ENCODE measurements around the gene FILIP1. TPM values are rescaled to one million over a fixed set of nuclear protein-coding genes. Genes with fewer than 3 reads are reported as not detected.

Gene FILIP1
- total RNA-seq, 2 donors from 2014 or later: 0.07 to 0.08 TPM

- no peaks in the 10 kb centered on the region for H3K36me3 Mint-ChIP-seq (ENCODE audit: low read depth)
- no peak overlapping the region for H3K4me3 Mint-ChIP-seq
- H3K27me3 Mint-ChIP-seq: peaks cover 19% of the 10 kb centered on the region
- H3K9me3 ChIP-seq (ENCODE audit: control insufficient read depth, low read length, poor library complexity, severe bottlenecking): no peaks in the 10 kb centered on the region
- peaks cover 2% of the 10 kb centered on the region for H3K4me1 Mint-ChIP-seq
- no peak for ATAC-seq
- no peak for DNase-seq
- no peak overlapping the region for H3K27ac Mint-ChIP-seq
Observed at GRCh38 chr6:75396005-75396800, 97.4 kb downstream of the FILIP1 start.

GRCh38 chr6:75393806-75394205 is 99.8 kb downstream of the FILIP1 start:
- DNase-seq: no peak
- H3K4me1 Mint-ChIP-seq: no peaks in the 10 kb centered on the region

GRCh38 chr6:75391276-75391675 is 102.3 kb downstream of the FILIP1 start:
- Mint-ChIP-seq H3K27ac (no peak overlapping the region), H3K4me1 (no peaks in the 10 kb centered on the region), H3K27me3 (peaks cover 9% of the 10 kb centered on the region), H3K36me3 (ENCODE audit: low read depth) (no peaks in the 10 kb centered on the region), H3K4me3 (no peak overlapping the region)
- DNase-seq: no peak
- ATAC-seq: no peak
- H3K9me3 ChIP-seq (ENCODE audit: control insufficient read depth, low read length, poor library complexity, severe bottlenecking): no peaks in the 10 kb centered on the region

More at GRCh38 chr6:75393806-75394205, 99.8 kb downstream of the FILIP1 start:
- H3K36me3 Mint-ChIP-seq (ENCODE audit: low read depth): no peaks in the 10 kb centered on the region
- ATAC-seq: no peak
- peaks cover 12% of the 10 kb centered on the region for H3K27me3 Mint-ChIP-seq
- no peak overlapping the region for H3K27ac Mint-ChIP-seq
- no peaks in the 10 kb centered on the region for H3K9me3 ChIP-seq (ENCODE audit: control insufficient read depth, low read length, poor library complexity, severe bottlenecking)
- no peak overlapping the region for H3K4me3 Mint-ChIP-seq

DNA sequence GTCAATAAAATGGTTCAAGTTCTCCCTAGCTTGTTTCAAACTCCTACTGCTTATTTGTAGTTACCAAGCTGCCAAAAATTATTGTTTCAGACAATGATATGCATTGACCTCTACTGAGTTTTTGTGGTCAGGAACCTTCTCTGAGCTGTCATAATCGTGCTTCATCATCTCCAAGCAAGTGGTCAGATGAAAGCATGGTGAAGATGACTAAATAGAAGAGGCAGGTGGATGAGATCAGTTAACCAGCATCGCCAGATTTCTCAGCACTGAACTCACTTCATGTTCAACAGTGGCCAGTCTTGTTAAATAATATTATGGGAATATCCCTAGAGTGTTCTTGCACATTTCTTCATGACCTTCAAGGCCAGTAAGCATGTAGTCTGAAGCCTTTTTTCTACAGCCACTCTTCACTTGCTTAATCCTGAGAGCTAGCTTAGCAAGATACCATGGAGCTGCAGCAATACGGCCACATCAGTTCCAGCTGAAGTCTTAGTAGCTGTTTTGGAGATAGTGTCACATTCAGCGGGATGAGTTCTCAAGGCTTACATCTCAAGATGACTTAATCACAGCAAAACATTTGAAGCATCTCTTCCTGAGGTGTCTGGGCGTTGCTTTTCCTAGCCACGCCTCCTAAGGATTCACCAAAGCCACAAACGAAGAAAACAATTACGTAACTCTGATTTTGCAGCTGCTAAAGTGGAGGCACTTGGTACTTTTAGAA is 107.4 kb downstream of the FILIP1 start:
- Mint-ChIP-seq H3K36me3 (ENCODE audit: low read depth) (no peaks in the 10 kb centered on the region), H3K4me1 (no peaks in the 10 kb centered on the region), H3K27ac (no peak overlapping the region), H3K4me3 (no peak overlapping the region), H3K27me3 (peaks cover 16% of the 10 kb centered on the region)
- no peaks in the 10 kb centered on the region for H3K9me3 ChIP-seq (ENCODE audit: control insufficient read depth, low read length, poor library complexity, severe bottlenecking)
- ATAC-seq (no peak), DNase-seq (no peak)

DNA sequence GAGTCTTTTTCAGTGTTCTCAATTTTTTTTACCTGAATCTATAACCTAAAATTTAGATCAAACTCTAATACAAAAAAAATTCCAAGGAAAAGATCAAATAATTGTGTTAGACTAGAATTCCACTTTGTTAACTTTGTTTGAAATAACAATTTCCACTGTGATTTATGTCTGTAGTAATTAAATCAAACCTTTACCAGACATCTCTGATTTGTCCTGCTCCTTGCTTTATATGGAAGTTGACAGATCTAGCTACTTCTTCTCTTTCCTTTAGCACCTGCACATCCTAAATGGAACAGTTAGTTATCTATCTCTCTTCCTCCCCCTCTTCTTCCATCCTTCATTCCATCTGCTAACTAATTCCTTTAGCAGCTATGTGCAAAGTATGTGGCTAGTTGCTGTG is 109.5 kb downstream of the FILIP1 start:
- no peak for ATAC-seq
- no peak overlapping the region for H3K4me3 Mint-ChIP-seq
- peaks cover 23% of the 10 kb centered on the region for H3K27me3 Mint-ChIP-seq
- no peaks in the 10 kb centered on the region for H3K4me1 Mint-ChIP-seq
- no peaks in the 10 kb centered on the region for H3K9me3 ChIP-seq (ENCODE audit: control insufficient read depth, low read length, poor library complexity, severe bottlenecking)
- no peak overlapping the region for H3K27ac Mint-ChIP-seq
- no peak for DNase-seq
- no peaks in the 10 kb centered on the region for H3K36me3 Mint-ChIP-seq (ENCODE audit: low read depth)

GRCh38 chr6:75382634-75382900 is 111.0 kb downstream of the FILIP1 start:
- no peaks in the 10 kb centered on the region for H3K9me3 ChIP-seq (ENCODE audit: control insufficient read depth, low read length, poor library complexity, severe bottlenecking)
- Mint-ChIP-seq H3K4me3 (no peak overlapping the region), H3K27me3 (peaks cover 25% of the 10 kb centered on the region), H3K27ac (no peak overlapping the region), H3K36me3 (ENCODE audit: low read depth) (no peaks in the 10 kb centered on the region), H3K4me1 (no peaks in the 10 kb centered on the region)
- no peak for ATAC-seq
- DNase-seq: no peak

DNA sequence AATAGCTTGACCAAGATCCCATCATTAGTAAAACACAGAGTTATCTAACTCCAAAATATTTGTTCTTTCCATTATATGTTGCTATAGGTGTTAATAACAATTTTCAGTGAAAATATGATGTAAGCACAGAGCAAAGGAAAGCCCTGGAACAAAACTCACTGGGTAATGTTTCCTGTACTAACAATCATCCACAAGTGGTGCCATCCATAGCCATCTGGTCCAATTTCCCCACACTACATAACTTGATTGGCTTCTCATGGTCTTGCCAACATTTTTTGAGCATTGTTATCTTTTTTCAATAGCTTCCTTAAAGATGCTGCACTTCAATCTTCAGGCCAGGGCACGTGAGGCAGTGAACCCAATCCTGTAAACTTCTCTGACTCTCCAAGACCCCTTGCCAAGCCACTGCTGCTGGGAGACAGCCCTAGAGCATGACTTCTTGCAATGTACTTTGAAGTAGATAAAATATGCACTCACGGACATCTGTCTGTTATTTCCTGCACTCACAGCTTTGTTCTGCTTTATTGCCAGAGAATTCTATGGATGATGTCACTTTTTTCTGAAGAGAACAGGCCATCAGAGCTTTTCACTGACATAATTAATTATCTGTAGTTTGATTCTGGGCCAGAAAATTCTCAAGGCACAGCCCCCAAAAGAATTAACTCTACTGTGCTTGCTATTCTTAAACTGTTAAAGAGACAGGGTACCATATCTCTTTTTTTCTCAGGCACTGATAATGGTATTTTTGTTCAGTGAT is 111.5 kb downstream of the FILIP1 start:
- Mint-ChIP-seq H3K36me3 (ENCODE audit: low read depth) (no peaks in the 10 kb centered on the region), H3K27me3 (peaks cover 28% of the 10 kb centered on the region), H3K4me3 (no peak overlapping the region), H3K27ac (no peak overlapping the region), H3K4me1 (no peaks in the 10 kb centered on the region)
- ATAC-seq (no peak), DNase-seq (no peak)
- H3K9me3 ChIP-seq (ENCODE audit: control insufficient read depth, low read length, poor library complexity, severe bottlenecking): no peaks in the 10 kb centered on the region

DNA sequence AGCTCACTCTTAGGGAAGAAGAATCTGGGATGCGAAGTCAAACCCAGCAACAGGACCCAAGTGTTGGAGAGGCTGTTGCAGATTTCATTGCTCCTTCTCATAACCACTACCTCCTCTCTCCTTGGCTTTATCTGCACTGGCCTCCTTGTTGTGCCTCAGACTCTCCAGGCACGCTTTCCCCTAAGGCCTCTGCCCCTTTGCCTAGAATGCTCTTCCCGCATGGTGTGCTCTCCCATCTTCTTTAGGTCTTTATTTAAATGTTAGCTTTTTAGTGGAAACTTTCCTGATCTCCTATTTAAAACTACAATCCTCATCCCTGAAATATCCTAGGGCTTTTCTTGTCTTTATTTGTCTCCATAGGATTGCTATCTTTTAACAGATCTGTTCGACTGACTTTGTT is 114.1 kb downstream of the FILIP1 start:
- no peak overlapping the region for H3K4me3 Mint-ChIP-seq
- H3K27me3 Mint-ChIP-seq: peaks cover 35% of the 10 kb centered on the region
- peaks cover 3% of the 10 kb centered on the region for H3K4me1 Mint-ChIP-seq
- no peak overlapping the region for H3K27ac Mint-ChIP-seq
- ATAC-seq (no peak), DNase-seq (no peak)
- no peaks in the 10 kb centered on the region for H3K36me3 Mint-ChIP-seq (ENCODE audit: low read depth)
- no peaks in the 10 kb centered on the region for H3K9me3 ChIP-seq (ENCODE audit: control insufficient read depth, low read length, poor library complexity, severe bottlenecking)

GRCh38 chr6:75378101-75378500 is 115.5 kb downstream of the FILIP1 start:
- no peaks in the 10 kb centered on the region for H3K36me3 Mint-ChIP-seq (ENCODE audit: low read depth)
- no peak overlapping the region for H3K27ac Mint-ChIP-seq
- H3K9me3 ChIP-seq (ENCODE audit: control insufficient read depth, low read length, poor library complexity, severe bottlenecking): no peaks in the 10 kb centered on the region
- peaks cover 29% of the 10 kb centered on the region for H3K27me3 Mint-ChIP-seq
- no peak overlapping the region for H3K4me3 Mint-ChIP-seq
- no peak for DNase-seq
- ATAC-seq: no peak
- peaks cover 3% of the 10 kb centered on the region for H3K4me1 Mint-ChIP-seq

- ATAC-seq (no peak), DNase-seq (no peak)
- H3K4me1 Mint-ChIP-seq: peaks cover 3% of the 10 kb centered on the region
- H3K9me3 ChIP-seq (ENCODE audit: control insufficient read depth, low read length, poor library complexity, severe bottlenecking): no peaks in the 10 kb centered on the region
- H3K27me3 Mint-ChIP-seq: peaks cover 25% of the 10 kb centered on the region
- H3K4me3 Mint-ChIP-seq: no peak overlapping the region
- H3K27ac Mint-ChIP-seq: no peak overlapping the region
- H3K36me3 Mint-ChIP-seq (ENCODE audit: low read depth): no peaks in the 10 kb centered on the region
Observed at GRCh38 chr6:75377386-75377785, 116.2 kb downstream of the FILIP1 start.

- peaks cover 3% of the 10 kb centered on the region for H3K4me1 Mint-ChIP-seq
- H3K27me3 Mint-ChIP-seq: peaks cover 19% of the 10 kb centered on the region
- H3K36me3 Mint-ChIP-seq (ENCODE audit: low read depth): no peaks in the 10 kb centered on the region
- no peak overlapping the region for H3K27ac Mint-ChIP-seq
- ATAC-seq: no peak
- DNase-seq: no peak
- H3K9me3 ChIP-seq (ENCODE audit: control insufficient read depth, low read length, poor library complexity, severe bottlenecking): no peaks in the 10 kb centered on the region
- H3K4me3 Mint-ChIP-seq: no peak overlapping the region
Observed at GRCh38 chr6:75376347-75377024, 117.1 kb downstream of the FILIP1 start.

DNA sequence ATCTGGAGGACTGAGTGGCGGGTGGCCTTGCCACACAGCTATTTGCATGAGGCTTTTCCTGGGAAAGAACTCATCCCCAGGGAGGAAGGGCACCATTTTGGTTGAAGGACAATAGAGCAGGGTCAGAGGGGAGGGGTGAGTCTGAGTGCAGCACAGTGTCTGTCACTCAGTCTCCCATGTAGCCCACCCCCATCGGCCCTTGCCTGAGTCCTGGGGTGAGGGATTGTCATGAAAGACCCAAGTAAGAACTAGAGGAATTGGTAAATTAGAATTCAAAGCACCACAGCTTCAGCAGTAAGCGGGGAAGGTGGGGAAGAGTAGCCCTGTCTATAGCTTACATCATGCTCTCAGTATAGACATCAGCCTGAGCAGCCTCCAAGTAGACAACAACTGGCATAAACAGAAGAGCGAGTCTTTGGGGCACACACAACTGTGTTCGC is 118.6 kb downstream of the FILIP1 start:
- DNase-seq (no peak), ATAC-seq (no peak)
- Mint-ChIP-seq H3K27me3 (peaks cover 19% of the 10 kb centered on the region), H3K4me3 (no peak overlapping the region), H3K27ac (no peak overlapping the region), H3K36me3 (ENCODE audit: low read depth) (no peaks in the 10 kb centered on the region), H3K4me1 (peaks cover 3% of the 10 kb centered on the region)
- no peaks in the 10 kb centered on the region for H3K9me3 ChIP-seq (ENCODE audit: control insufficient read depth, low read length, poor library complexity, severe bottlenecking)

DNA sequence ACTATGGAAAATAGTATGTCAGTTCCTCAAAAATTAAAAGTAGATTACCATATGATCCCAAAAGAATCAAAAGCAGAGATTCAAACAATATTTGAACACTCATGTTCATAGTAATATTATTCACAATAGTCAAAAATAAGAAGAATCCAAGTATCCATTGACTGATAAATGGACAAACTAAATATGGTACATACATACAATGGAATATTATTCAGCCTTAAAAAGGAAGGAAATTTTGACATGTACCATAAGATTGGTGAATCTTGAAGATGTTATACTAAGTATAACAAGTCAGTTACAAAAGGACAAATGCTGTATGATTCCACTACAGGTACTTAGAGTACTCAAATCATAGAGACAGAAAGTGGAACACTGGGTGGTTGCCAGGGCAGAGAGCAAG is 120.7 kb downstream of the FILIP1 start:
- H3K36me3 Mint-ChIP-seq (ENCODE audit: low read depth): no peaks in the 10 kb centered on the region
- no peaks in the 10 kb centered on the region for H3K9me3 ChIP-seq (ENCODE audit: control insufficient read depth, low read length, poor library complexity, severe bottlenecking)
- H3K27ac Mint-ChIP-seq: no peak overlapping the region
- H3K27me3 Mint-ChIP-seq: peaks cover 22% of the 10 kb centered on the region
- ATAC-seq (no peak), DNase-seq (no peak)
- no peak overlapping the region for H3K4me3 Mint-ChIP-seq
- H3K4me1 Mint-ChIP-seq: peaks cover 3% of the 10 kb centered on the region
